ENCODE measurements around the gene EHD4. TPM values are rescaled to one million over a fixed set of nuclear protein-coding genes. Genes with fewer than 3 reads are reported as not detected.

The EHD4 gene
- total RNA-seq (2012; rRNA removed), result 11.2 and 16.6 TPM in 2 replicates

- peaks cover 11% of the 10 kb centered on the region for H3K27me3 ChIP-seq (ENCODE audit: control insufficient read depth, insufficient read depth, low read length)
- peak within 1 kb of the TSS; percentile 97 for H3K4me2 ChIP-seq (ENCODE audit: low read length)
- no peaks in the 10 kb centered on the region for H3K9me3 ChIP-seq (replicated peaks; ENCODE audit: low read length)
- peak within 1 kb of the TSS; percentile 97 for H3K4me3 ChIP-seq (ENCODE audit: low read length)
- H3K36me3 ChIP-seq (ENCODE audit: insufficient read depth, low read length), result no peaks in the 10 kb centered on the region
- peak within 1 kb of the TSS; percentile 90 for H3K9ac ChIP-seq (ENCODE audit: low read depth, low read length)
- peaks cover 30% of the 10 kb centered on the region for H3K4me1 ChIP-seq (ENCODE audit: control insufficient read depth, insufficient read depth, low read length)
Measured at GRCh38 chr15:41972253-41973242, at the start of gene EHD4. Gene EHD4 (minus strand): TSS chr15:41972557. CDS start chr15:41972494, 63 bp downstream.

- peaks cover 50% of the 10 kb centered on the region for H3K27me3 ChIP-seq (ENCODE audit: control insufficient read depth, insufficient read depth, low read length)
Measured at GRCh38 chr15:42021593-42021992, 49.2 kb upstream of the EHD4 start.

GRCh38 chr15:42020713-42021273 is 48.4 kb upstream of the EHD4 start, which contains the start of gene PLA2G4E:
Gene PLA2G4E (minus strand): TSS chr15:42021042. CDS start chr15:42021030, 12 bp downstream.
- Histone ChIP-seq H3K9me3 (replicated peaks; ENCODE audit: low read length) (no peaks in the 10 kb centered on the region), H3K4me2 (ENCODE audit: low read length) (no peak within 1 kb of the TSS), H3K36me3 (ENCODE audit: insufficient read depth, low read length) (no peaks in the 10 kb centered on the region), H3K4me3 (ENCODE audit: low read length) (no peak within 1 kb of the TSS), H3K27me3 (ENCODE audit: control insufficient read depth, insufficient read depth, low read length) (peaks cover 52% of the 10 kb centered on the region), H3K9ac (ENCODE audit: low read depth, low read length) (no peak within 1 kb of the TSS), H3K4me1 (ENCODE audit: control insufficient read depth, insufficient read depth, low read length) (no peaks in the 10 kb centered on the region)

More at GRCh38 chr15:42021593-42021992, 49.2 kb upstream of the EHD4 start:
- no peaks in the 10 kb centered on the region for H3K4me1 ChIP-seq (ENCODE audit: control insufficient read depth, insufficient read depth, low read length)
- H3K4me2 ChIP-seq (ENCODE audit: low read length), result no peak overlapping the region
- H3K4me3 ChIP-seq (ENCODE audit: low read length), result no peak overlapping the region
- no peaks in the 10 kb centered on the region for H3K36me3 ChIP-seq (ENCODE audit: insufficient read depth, low read length)
- no peak overlapping the region for H3K9ac ChIP-seq (ENCODE audit: low read depth, low read length)
- H3K9me3 ChIP-seq (replicated peaks; ENCODE audit: low read length), result no peaks in the 10 kb centered on the region

DNA sequence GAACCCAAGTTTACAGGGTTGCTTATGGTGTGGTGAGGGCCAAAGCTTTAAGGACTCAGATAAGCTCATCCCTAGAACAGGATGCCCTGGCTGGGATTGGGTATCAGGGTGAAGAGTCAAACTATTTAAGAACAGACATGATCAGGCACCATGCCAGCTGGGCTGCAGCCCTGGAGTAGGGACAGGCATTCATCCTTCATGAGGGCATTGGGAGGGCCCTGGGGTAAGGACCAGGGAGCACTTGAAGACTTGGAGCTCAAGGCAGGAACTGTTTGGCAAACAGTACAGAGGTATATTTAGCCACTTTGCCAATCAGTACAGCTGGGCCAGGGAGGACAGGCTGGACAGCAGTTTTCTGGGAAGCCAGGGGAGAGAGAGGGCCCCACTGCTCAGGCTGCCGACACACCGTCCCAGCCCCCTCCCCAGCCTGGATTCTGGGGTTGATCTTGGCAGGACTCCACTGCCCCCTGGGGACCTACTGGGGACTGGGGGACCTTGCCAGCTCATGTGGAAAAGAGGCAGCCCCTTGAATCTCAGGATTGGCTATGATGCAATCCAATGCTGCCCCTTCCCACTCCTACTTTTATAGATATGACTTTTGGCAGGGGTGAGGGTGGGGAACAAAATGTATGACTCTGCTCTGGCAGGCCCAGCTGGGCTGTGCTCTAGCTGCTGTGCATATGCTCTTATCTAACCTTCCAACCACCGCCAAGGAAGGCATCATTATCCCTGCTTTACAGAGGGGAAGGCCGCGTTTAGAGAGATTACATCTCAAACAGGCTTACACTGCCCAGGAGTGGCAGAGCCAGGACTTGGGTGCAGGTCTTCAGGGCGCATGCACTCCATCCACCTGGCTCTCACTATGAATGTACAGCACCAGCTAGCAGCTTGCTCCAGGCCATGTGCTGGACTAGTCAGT is 46.2 kb upstream of the EHD4 start:
- Histone ChIP-seq H3K9ac (ENCODE audit: low read depth, low read length) (no peak overlapping the region), H3K4me2 (ENCODE audit: low read length) (no peak overlapping the region), H3K27me3 (ENCODE audit: control insufficient read depth, insufficient read depth, low read length) (peaks cover 62% of the 10 kb centered on the region), H3K36me3 (ENCODE audit: insufficient read depth, low read length) (no peaks in the 10 kb centered on the region), H3K4me1 (ENCODE audit: control insufficient read depth, insufficient read depth, low read length) (no peaks in the 10 kb centered on the region), H3K4me3 (ENCODE audit: low read length) (no peak overlapping the region), H3K9me3 (replicated peaks; ENCODE audit: low read length) (no peaks in the 10 kb centered on the region)

GRCh38 chr15:42016971-42017370 is 44.6 kb upstream of the EHD4 start:
- Histone ChIP-seq H3K4me1 (ENCODE audit: control insufficient read depth, insufficient read depth, low read length) (no peaks in the 10 kb centered on the region), H3K27me3 (ENCODE audit: control insufficient read depth, insufficient read depth, low read length) (peaks cover 70% of the 10 kb centered on the region), H3K4me3 (ENCODE audit: low read length) (no peak overlapping the region), H3K9ac (ENCODE audit: low read depth, low read length) (no peak overlapping the region), H3K9me3 (replicated peaks; ENCODE audit: low read length) (no peaks in the 10 kb centered on the region), H3K4me2 (ENCODE audit: low read length) (no peak overlapping the region), H3K36me3 (ENCODE audit: insufficient read depth, low read length) (no peaks in the 10 kb centered on the region)

GRCh38 chr15:42014406-42014805 is 42.0 kb upstream of the EHD4 start:
- no peak overlapping the region for H3K9ac ChIP-seq (ENCODE audit: low read depth, low read length)
- no peak overlapping the region for H3K4me3 ChIP-seq (ENCODE audit: low read length)
- no peaks in the 10 kb centered on the region for H3K9me3 ChIP-seq (replicated peaks; ENCODE audit: low read length)
- H3K4me2 ChIP-seq (ENCODE audit: low read length), result no peak overlapping the region
- H3K27me3 ChIP-seq (ENCODE audit: control insufficient read depth, insufficient read depth, low read length), result peaks cover 81% of the 10 kb centered on the region
- no peaks in the 10 kb centered on the region for H3K4me1 ChIP-seq (ENCODE audit: control insufficient read depth, insufficient read depth, low read length)
- H3K36me3 ChIP-seq (ENCODE audit: insufficient read depth, low read length), result no peaks in the 10 kb centered on the region

DNA sequence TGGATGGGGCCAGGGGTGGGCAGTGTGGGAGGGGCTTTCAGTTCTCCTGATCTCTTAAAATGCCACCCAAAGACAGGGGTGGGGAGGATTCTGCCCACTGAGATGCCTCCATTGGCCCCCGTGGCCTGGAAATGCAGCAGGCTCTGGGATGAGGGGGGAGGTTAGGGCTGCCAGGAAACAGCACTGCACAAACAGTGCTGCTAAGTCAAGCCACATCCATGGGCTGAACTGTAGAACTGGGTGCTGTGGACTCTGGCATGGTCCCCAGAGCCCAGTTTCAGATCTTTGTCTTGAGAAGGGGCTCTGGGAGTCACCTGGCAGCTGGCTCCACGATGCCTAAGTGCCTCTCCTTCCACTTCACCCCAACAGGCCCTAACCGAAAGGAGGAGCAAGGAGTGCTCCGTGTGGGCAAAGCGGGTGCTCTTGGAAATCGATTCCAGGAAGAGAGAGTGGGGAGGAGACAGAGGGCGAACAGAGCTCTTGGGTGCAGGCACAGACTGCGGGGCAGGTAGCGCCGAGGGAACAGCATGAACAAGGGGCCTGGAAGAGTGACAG is 40.6 kb upstream of the EHD4 start:
- Histone ChIP-seq H3K4me1 (ENCODE audit: control insufficient read depth, insufficient read depth, low read length) (no peaks in the 10 kb centered on the region), H3K9ac (ENCODE audit: low read depth, low read length) (no peak overlapping the region), H3K27me3 (ENCODE audit: control insufficient read depth, insufficient read depth, low read length) (peaks cover 81% of the 10 kb centered on the region), H3K4me2 (ENCODE audit: low read length) (no peak overlapping the region), H3K36me3 (ENCODE audit: insufficient read depth, low read length) (no peaks in the 10 kb centered on the region), H3K9me3 (replicated peaks; ENCODE audit: low read length) (no peaks in the 10 kb centered on the region), H3K4me3 (ENCODE audit: low read length) (no peak overlapping the region)

DNA sequence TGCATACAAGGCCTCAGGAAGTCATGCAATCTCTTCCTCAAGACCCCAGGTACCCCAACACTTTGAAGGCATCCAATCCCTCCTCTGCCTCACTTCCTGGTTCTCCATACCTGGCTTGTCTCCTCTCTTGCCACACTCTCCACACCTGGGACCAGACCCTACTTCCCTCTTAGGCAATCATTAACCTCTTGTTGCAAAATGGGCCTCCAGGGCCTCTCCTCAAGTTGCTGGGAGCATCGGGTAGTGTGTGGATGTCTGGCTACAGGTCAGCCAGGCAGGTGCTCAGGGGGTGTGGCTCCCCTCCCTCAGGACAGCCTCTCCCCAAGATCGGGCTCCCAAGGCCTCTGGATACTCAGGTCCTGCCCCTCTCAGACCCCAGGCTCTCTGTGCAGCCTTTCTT is 39.9 kb upstream of the EHD4 start:
- Histone ChIP-seq H3K4me3 (ENCODE audit: low read length) (no peak overlapping the region), H3K4me1 (ENCODE audit: control insufficient read depth, insufficient read depth, low read length) (no peaks in the 10 kb centered on the region), H3K27me3 (ENCODE audit: control insufficient read depth, insufficient read depth, low read length) (peaks cover 81% of the 10 kb centered on the region), H3K9me3 (replicated peaks; ENCODE audit: low read length) (no peaks in the 10 kb centered on the region), H3K4me2 (ENCODE audit: low read length) (no peak overlapping the region), H3K9ac (ENCODE audit: low read depth, low read length) (no peak overlapping the region), H3K36me3 (ENCODE audit: insufficient read depth, low read length) (no peaks in the 10 kb centered on the region)

DNA sequence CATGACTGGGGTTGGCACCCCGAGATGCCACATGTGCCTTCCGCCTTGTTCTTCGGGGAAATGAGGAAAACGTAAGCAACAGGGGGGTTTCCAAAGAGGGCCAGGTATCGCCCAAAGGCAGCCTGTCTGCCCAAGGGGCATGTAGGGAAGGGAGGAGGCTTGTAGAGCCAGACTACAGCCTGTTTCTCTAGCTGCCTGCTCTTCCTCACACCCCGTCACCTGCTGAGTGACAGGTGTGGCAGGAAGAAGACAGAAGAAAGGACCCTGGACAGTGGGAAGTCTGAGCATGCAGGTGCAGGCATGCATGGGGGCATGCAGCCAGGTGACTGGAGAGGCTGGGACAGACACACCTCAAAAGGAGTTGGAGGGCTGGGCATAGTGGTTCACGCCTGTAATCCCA is 38.7 kb upstream of the EHD4 start:
- no peaks in the 10 kb centered on the region for H3K36me3 ChIP-seq (ENCODE audit: insufficient read depth, low read length)
- H3K27me3 ChIP-seq (ENCODE audit: control insufficient read depth, insufficient read depth, low read length), result peaks cover 76% of the 10 kb centered on the region

GRCh38 chr15:42010434-42010833 is 38.1 kb upstream of the EHD4 start:
- Histone ChIP-seq H3K9me3 (replicated peaks; ENCODE audit: low read length) (no peaks in the 10 kb centered on the region), H3K9ac (ENCODE audit: low read depth, low read length) (no peak overlapping the region), H3K27me3 (ENCODE audit: control insufficient read depth, insufficient read depth, low read length) (peaks cover 74% of the 10 kb centered on the region), H3K4me1 (ENCODE audit: control insufficient read depth, insufficient read depth, low read length) (no peaks in the 10 kb centered on the region), H3K4me3 (ENCODE audit: low read length) (no peak overlapping the region), H3K36me3 (ENCODE audit: insufficient read depth, low read length) (no peaks in the 10 kb centered on the region), H3K4me2 (ENCODE audit: low read length) (no peak overlapping the region)

More for the DNA sequence above, 38.7 kb upstream of the EHD4 start:
- H3K4me3 ChIP-seq (ENCODE audit: low read length), result no peak overlapping the region
- no peak overlapping the region for H3K4me2 ChIP-seq (ENCODE audit: low read length)
- H3K4me1 ChIP-seq (ENCODE audit: control insufficient read depth, insufficient read depth, low read length), result no peaks in the 10 kb centered on the region
- H3K9ac ChIP-seq (ENCODE audit: low read depth, low read length), result no peak overlapping the region
- no peaks in the 10 kb centered on the region for H3K9me3 ChIP-seq (replicated peaks; ENCODE audit: low read length)

DNA sequence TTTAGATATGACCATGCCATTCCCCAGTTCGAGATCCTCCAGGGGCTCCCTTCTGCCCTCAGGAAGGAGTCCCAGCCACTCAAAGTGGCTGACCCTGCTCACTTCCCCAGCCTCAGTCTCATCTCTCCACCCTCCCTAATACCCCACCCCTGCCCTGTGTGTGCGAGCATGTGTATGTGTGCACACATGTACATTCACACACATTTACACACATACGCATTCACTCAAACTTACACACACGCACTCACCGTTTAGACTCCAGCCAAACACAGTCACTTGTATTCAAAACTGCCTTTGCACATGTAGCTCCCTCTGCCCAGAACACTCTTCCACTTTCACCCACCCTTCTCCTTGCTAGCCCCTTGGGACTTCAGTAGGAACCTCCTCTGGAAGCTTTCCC is 37.1 kb upstream of the EHD4 start:
- Histone ChIP-seq H3K4me3 (ENCODE audit: low read length) (no peak overlapping the region), H3K9ac (ENCODE audit: low read depth, low read length) (no peak overlapping the region), H3K4me2 (ENCODE audit: low read length) (no peak overlapping the region), H3K27me3 (ENCODE audit: control insufficient read depth, insufficient read depth, low read length) (peaks cover 70% of the 10 kb centered on the region), H3K4me1 (ENCODE audit: control insufficient read depth, insufficient read depth, low read length) (no peaks in the 10 kb centered on the region), H3K9me3 (replicated peaks; ENCODE audit: low read length) (no peaks in the 10 kb centered on the region), H3K36me3 (ENCODE audit: insufficient read depth, low read length) (no peaks in the 10 kb centered on the region)

Data from skeletal muscle satellite cell (primary cell).